ENCODE measurements around the gene HOXA10.

HOXA10 gene

GRCh38 chr7:27203365-27203953, 29.3 kb upstream of the HOXA10 start:
- DNase-seq (ENCODE audit: low read depth), result no peak
- no peak overlapping the region for H3K4me3 ChIP-seq (ENCODE audit: low read depth, low read length)
- TF ChIP-seq CTCF (IDR thresholded peaks at IDR 0.05; ENCODE audit: low read depth, low read length) (no peak), POLR2A (IDR thresholded peaks at IDR 0.05; ENCODE audit: extremely low read depth, insufficient read length) (no peak), MYC (IDR thresholded peaks at IDR 0.05; ENCODE audit: low read depth, low read length) (no peak), MAX (IDR thresholded peaks at IDR 0.05; ENCODE audit: low read depth, low read length) (no peak)

- H3K4me3 ChIP-seq (ENCODE audit: low read depth, low read length), result peak overlapping the region; percentile 88
- DNase-seq (ENCODE audit: low read depth), result peak; percentile 26
- TF ChIP-seq MAX (IDR thresholded peaks at IDR 0.05; ENCODE audit: low read depth, low read length), result no peak
- TF ChIP-seq MYC (IDR thresholded peaks at IDR 0.05; ENCODE audit: low read depth, low read length), result no peak
These were observed 28.7 kb upstream of the HOXA10 start for GRCh38 chr7:27202862-27203134.

GRCh38 chr7:27202018-27202861, 28.1 kb upstream of the HOXA10 start:
- DNase-seq (ENCODE audit: low read depth), result no peak
- H3K4me3 ChIP-seq (ENCODE audit: low read depth, low read length), result peak overlapping the region; percentile 88
- TF ChIP-seq MAX (IDR thresholded peaks at IDR 0.05; ENCODE audit: low read depth, low read length) (no peak), MYC (IDR thresholded peaks at IDR 0.05; ENCODE audit: low read depth, low read length) (no peak), POLR2A (IDR thresholded peaks at IDR 0.05; ENCODE audit: extremely low read depth, insufficient read length) (no peak)

GRCh38 chr7:27201580-27202017, 27.5 kb upstream of the HOXA10 start:
- peak; percentile 87 for DNase-seq (ENCODE audit: low read depth)
- peak overlapping the region; percentile 88 for H3K4me3 ChIP-seq (ENCODE audit: low read depth, low read length)
- no peak for TF ChIP-seq CTCF (IDR thresholded peaks at IDR 0.05; ENCODE audit: low read depth, low read length)
- TF ChIP-seq MAX (IDR thresholded peaks at IDR 0.05; ENCODE audit: low read depth, low read length), result no peak; the same call in none of the 2 replicates
- no peak for TF ChIP-seq MYC (IDR thresholded peaks at IDR 0.05; ENCODE audit: low read depth, low read length)
- TF ChIP-seq POLR2A (IDR thresholded peaks at IDR 0.05; ENCODE audit: extremely low read depth, insufficient read length), result no peak

GRCh38 chr7:27200761-27201579, 26.9 kb upstream of the HOXA10 start:
- peak overlapping the region; percentile 88 for H3K4me3 ChIP-seq (ENCODE audit: low read depth, low read length)
- peak; percentile 93 for DNase-seq (ENCODE audit: low read depth)
- TF ChIP-seq MAX (IDR thresholded peaks at IDR 0.05; ENCODE audit: low read depth, low read length), result peak; percentile 67; the same call in 1 of the 2 replicates
- no peak for TF ChIP-seq CTCF (IDR thresholded peaks at IDR 0.05; ENCODE audit: low read depth, low read length)
- TF ChIP-seq POLR2A (IDR thresholded peaks at IDR 0.05; ENCODE audit: extremely low read depth, insufficient read length), result peak; percentile 88
- TF ChIP-seq MYC (IDR thresholded peaks at IDR 0.05; ENCODE audit: low read depth, low read length), result peak; percentile 89

GRCh38 chr7:27199849-27200760, 26.0 kb upstream of the HOXA10 start, which contains the start of gene HOXA13:
Gene HOXA13 (minus strand): TSS chr7:27200091. CDS start chr7:27200077, 14 bp downstream.
- peak within 1 kb of the TSS; percentile 88 for H3K4me3 ChIP-seq (ENCODE audit: low read depth, low read length)
- TF ChIP-seq MYC (IDR thresholded peaks at IDR 0.05; ENCODE audit: low read depth, low read length), result no peak; the same call in 1 of the 2 replicates
- TF ChIP-seq MAX (IDR thresholded peaks at IDR 0.05; ENCODE audit: low read depth, low read length), result peak; percentile 64
- no peak for TF ChIP-seq CTCF (IDR thresholded peaks at IDR 0.05; ENCODE audit: low read depth, low read length)
- peak; percentile 67 for TF ChIP-seq POLR2A (IDR thresholded peaks at IDR 0.05; ENCODE audit: extremely low read depth, insufficient read length)
- DNase-seq (ENCODE audit: low read depth), result peak; percentile 97
